GM23338 (cell line): Measurements from ENCODE around the gene SLC1A4. TPM values are rescaled to one million over a fixed set of nuclear protein-coding genes. Genes with fewer than 3 reads are reported as not detected.

ENCODE experiments used
- ATAC-seq: fragments of 200-7000 bp; cut with Tn5 transposase; 3 replicates; pipeline ENCODE4 v1.9.1; 2020
- DNase-seq: peaks from one replicate; pipeline ENCODE4 v3.0.0-alpha.2; 2015; ENCODE audit warnings: low spot score
- H2AFZ ChIP-seq: fragments of 200-600 bp; sonication (generic); 2 replicates; pipeline ENCODE4 v1.8.0; 2016; ENCODE audit warnings: antibody characterized with exemption, mild to moderate bottlenecking, moderate library complexity
- H3F3A ChIP-seq: fragments of 200-600 bp; sonication (generic); replicated peaks from 2 replicates; pipeline ENCODE4 v1.8.0; 2017; ENCODE audit warnings: antibody characterized with exemption, mixed run types, low read depth
- H3K27ac ChIP-seq: fragments of 200-600 bp; sonication (generic); 2 replicates; pipeline ENCODE4 v1.6.1; 2016; ENCODE audit warnings: low read depth
- H3K27me3 ChIP-seq: fragments of 200-600 bp; sonication (generic); 2 replicates; pipeline ENCODE4 v1.8.0; 2016; ENCODE audit warnings: mild to moderate bottlenecking, mixed run types, moderate library complexity; ENCODE audit not compliant: insufficient read depth
- H3K36me3 ChIP-seq: fragments of 200-600 bp; sonication (generic); 2 replicates; pipeline ENCODE4 v1.8.0; 2016; ENCODE audit warnings: mild to moderate bottlenecking; ENCODE audit not compliant: insufficient read depth
- H3K4me1 ChIP-seq: fragments of 200-600 bp; sonication (generic); 2 replicates; pipeline ENCODE4 v1.8.0; 2016; ENCODE audit warnings: mild to moderate bottlenecking, moderate library complexity; ENCODE audit not compliant: insufficient read depth
- H3K4me2 ChIP-seq: fragments of 200-600 bp; sonication (generic); 2 replicates; pipeline ENCODE4 v1.7.1; 2017; ENCODE audit warnings: mixed run types
- H3K4me3 ChIP-seq: fragments of 200-600 bp; sonication (generic); 2 replicates; pipeline ENCODE4 v1.6.1; 2016; ENCODE audit warnings: mixed run types
- H3K79me2 ChIP-seq: fragments of 200-600 bp; sonication (generic); replicated peaks from 2 replicates; pipeline ENCODE4 v1.8.0; 2017; ENCODE audit warnings: mild to moderate bottlenecking; ENCODE audit not compliant: insufficient read depth
- H3K9me2 ChIP-seq: fragments of 200-600 bp; sonication (generic); 2 replicates; pipeline ENCODE4 v1.8.0; 2017; ENCODE audit not compliant: insufficient read depth
- H4K20me1 ChIP-seq: fragments of 200-600 bp; sonication (generic); replicated peaks from 2 replicates; pipeline ENCODE4 v1.8.0; 2017; ENCODE audit warnings: mild to moderate bottlenecking; ENCODE audit not compliant: insufficient read depth
- H3K27ac Mint-ChIP-seq: 2 replicates; pipeline ENCODE4 v1.8.0; 2020; ENCODE audit warnings: inconsistent platforms, mild to moderate bottlenecking, moderate library complexity, mixed read lengths
- H3K27me3 Mint-ChIP-seq: 3 replicates; pipeline ENCODE4 v1.8.0; 2022; ENCODE audit warnings: low read depth, mild to moderate bottlenecking, moderate library complexity, mixed read lengths, inconsistent platforms; ENCODE audit not compliant: insufficient read depth, poor library complexity
- H3K36me3 Mint-ChIP-seq: 3 replicates; pipeline ENCODE4 v1.8.0; 2021; ENCODE audit warnings: low read depth, mild to moderate bottlenecking, inconsistent platforms, moderate library complexity, mixed read lengths
- H3K4me1 Mint-ChIP-seq: 3 replicates; pipeline ENCODE4 v1.8.0; 2020; ENCODE audit warnings: mild to moderate bottlenecking, inconsistent platforms, mixed read lengths
- H3K4me3 Mint-ChIP-seq: 3 replicates; pipeline ENCODE4 v1.8.0; 2021; ENCODE audit warnings: moderate library complexity, mild to moderate bottlenecking, inconsistent platforms, mixed read lengths
- H3K9me3 Mint-ChIP-seq: 3 replicates; pipeline ENCODE4 v1.8.0; 2020; ENCODE audit warnings: moderate library complexity, mild to moderate bottlenecking, inconsistent platforms, mixed read lengths
- CREB1 ChIP-seq: fragments of 250-450 bp; sonication (Bioruptor Pico); IDR thresholded peaks from 2 replicates; pipeline ENCODE4 v1.5.0; 2020; ENCODE audit warnings: low read depth, mild to moderate bottlenecking, moderate library complexity
- CTCF ChIP-seq, 2 experiments: fragments of 200-600 bp in 1 of 2; sonication (generic) in 1 of 2; conservative IDR thresholded peaks; 2 replicates each; pipeline versions ENCODE4 v1.5.1 to v1.6.1; 2016 to 2017; ENCODE audit warnings: antibody characterized with exemption in 2 of 2, low read depth in 2 of 2, mild to moderate bottlenecking in 2 of 2, moderate library complexity in 1 of 2
- POLR2AphosphoS5 ChIP-seq: IDR thresholded peaks from 2 replicates; pipeline ENCODE4 v1.6.1; 2016; ENCODE audit warnings: antibody characterized with exemption, low read depth
- STAT1 ChIP-seq: IDR thresholded peaks from one replicate; pipeline ENCODE4 v1.6.1; 2016; ENCODE audit warnings: antibody characterized with exemption; ENCODE audit not compliant: unreplicated experiment
- ZNF462 ChIP-seq: fragments of 250-450 bp; sonication (Bioruptor Pico); IDR thresholded peaks from 2 replicates; pipeline ENCODE4 v1.5.0; 2020; ENCODE audit warnings: mild to moderate bottlenecking, moderate library complexity
- polyA plus RNA-seq: library from polyadenylated mRNA; unstranded; fragments of >200 nt; fragmentation: Nextera tagmentation; extraction: Ambion mirVana; gene quantifications from 2 replicates; pipeline ENCODE4 v1.2.1, GENCODE V29; 2016
- total RNA-seq: library from RNA; depleted of rRNA; stranded (reverse); fragments of >200 nt; shearing (Covaris generic); gene quantifications from 2 replicates; pipeline ENCODE4 v1.2.3, GENCODE V29; 2014

The SLC1A4 gene
- total and polyA plus RNA-seq, 2 experiments from 2014 or later, result 1.3 to 2.7 TPM

- no peak for TF ChIP-seq CTCF (conservative IDR thresholded peaks at IDR 0.05; ENCODE audit: low read depth in 2 of 2)
- TF ChIP-seq POLR2AphosphoS5, result no peak
- no peak for TF ChIP-seq ZNF462 (CRISPR knock-in tag)
These were observed 9.0 kb upstream of the SLC1A4 start (continued) for GRCh38 chr2:64980183-64980582.

GRCh38 chr2:64982311-64982857, 6.8 kb upstream of the SLC1A4 start:
- Histone ChIP-seq H2AFZ (no peak overlapping the region), H3F3A (0 out of 2 replicates have a peak, but pooled peaks cover 3% of the 10 kb centered on the region), H3K4me1 (no peaks in the 10 kb centered on the region), H3K36me3 (no peaks in the 10 kb centered on the region), H3K4me2 (no peak overlapping the region), H3K27me3 (peaks cover 23% of the 10 kb centered on the region), H3K9me2 (no peaks in the 10 kb centered on the region), H3K4me3 (no peak overlapping the region), H4K20me1 (no peaks in the 10 kb centered on the region; the same call in none of the 2 replicates), H3K79me2 (0 out of 2 replicates have a peak, but pooled peaks cover 3% of the 10 kb centered on the region), H3K27ac (no peak overlapping the region)
- no peak for TF ChIP-seq CTCF (conservative IDR thresholded peaks at IDR 0.05; ENCODE audit: low read depth in 2 of 2)
- no peak for TF ChIP-seq STAT1
- no peak for TF ChIP-seq CREB1 (CRISPR knock-in tag)
- DNase-seq, result no peak
- no peaks in the 10 kb centered on the region for H3K36me3 Mint-ChIP-seq
- H3K27me3 Mint-ChIP-seq, result peaks cover 6% of the 10 kb centered on the region
- H3K9me3 Mint-ChIP-seq, result no peaks in the 10 kb centered on the region
- ATAC-seq, result no peak
- H3K27ac Mint-ChIP-seq, result no peak overlapping the region
- H3K4me1 Mint-ChIP-seq, result peaks cover 6% of the 10 kb centered on the region
- H3K4me3 Mint-ChIP-seq, result no peak overlapping the region
